Liver (tissue), 9 donors: Measurements from ENCODE around the gene LPP. TPM values are rescaled to one million over a fixed set of nuclear protein-coding genes. Genes with fewer than 3 reads are reported as not detected.

Experiments
- DNase-seq: peaks from one replicate; pipeline ENCODE4 v3.0.0-alpha.2; 2017; ENCODE audit warnings: low spot score
- H3K27ac ChIP-seq, 2 donors: one replicate each; pipeline ENCODE4 v1.7.0; 2013; ENCODE audit warnings: inconsistent platforms in 2 of 2, low read length in 2 of 2, control low read depth in 1 of 2, low read depth in 1 of 2, mild to moderate bottlenecking in 1 of 2
- H3K27me3 ChIP-seq, 4 donors: one replicate each; pipeline versions ENCODE4 v1.6.1 to v1.7.0; 2013; ENCODE audit warnings: low read length in 3 of 4, inconsistent platforms in 1 of 4, mild to moderate bottlenecking in 1 of 4, moderate library complexity in 1 of 4; ENCODE audit not compliant: control insufficient read depth in 4 of 4, insufficient read depth in 4 of 4
- H3K36me3 ChIP-seq, 4 donors: one replicate each; pipeline versions ENCODE4 v1.6.1 to v1.7.0; 2013; ENCODE audit warnings: low read length in 3 of 4, mild to moderate bottlenecking in 3 of 4, low read depth in 1 of 4, moderate library complexity in 1 of 4; ENCODE audit not compliant: control insufficient read depth in 4 of 4, insufficient read depth in 3 of 4
- H3K4me1 ChIP-seq, 4 donors: one replicate each; pipeline versions ENCODE4 v1.6.1 to v1.7.0; 2013; ENCODE audit warnings: low read length in 3 of 4, mild to moderate bottlenecking in 3 of 4, moderate library complexity in 1 of 4; ENCODE audit not compliant: control insufficient read depth in 4 of 4, insufficient read depth in 4 of 4
- H3K4me3 ChIP-seq, 3 donors: one replicate each; pipeline versions ENCODE4 v1.6.1 to v1.7.0; 2013; ENCODE audit warnings: low read length in 3 of 3, control low read depth in 1 of 3, low read depth in 1 of 3, mild to moderate bottlenecking in 1 of 3
- H3K9ac ChIP-seq, 2 donors: one replicate each; pipeline ENCODE4 v1.7.0; 2013; ENCODE audit warnings: low read length in 2 of 2, mild to moderate bottlenecking in 2 of 2, moderate library complexity in 2 of 2, control low read depth in 1 of 2, low read depth in 1 of 2
- H3K9me3 ChIP-seq, 4 donors: one replicate each; pipeline versions ENCODE4 v1.6.1 to v1.7.0; 2013; ENCODE audit warnings: low read length in 3 of 4; ENCODE audit not compliant: control insufficient read depth in 4 of 4
- CTCF ChIP-seq: fragments of 150-350 bp; IDR thresholded peaks from 2 replicates; pipeline ENCODE4 v1.5.1; 2017; ENCODE audit warnings: improper control_type of control experiment, low read depth, low read length; ENCODE audit not compliant: missing input control
- EGR1 ChIP-seq, 2 donors: IDR thresholded peaks; 2 replicates each; pipeline ENCODE4 v1.6.1; 2016 to 2018; ENCODE audit warnings: antibody characterized with exemption in 2 of 2, low read depth in 2 of 2
- FOXA1 ChIP-seq: IDR thresholded peaks from 2 replicates; pipeline ENCODE4 v1.6.1; 2016; ENCODE audit warnings: antibody characterized with exemption
- GABPA ChIP-seq, 2 donors: IDR thresholded peaks in 1 of 2; conservative IDR thresholded peaks in 1 of 2; 2 replicates each; pipeline ENCODE4 v1.6.1; 2016; ENCODE audit warnings: antibody characterized with exemption in 2 of 2, mild to moderate bottlenecking in 1 of 2, moderate library complexity in 1 of 2
- HNF4A ChIP-seq, 2 donors: conservative IDR thresholded peaks; 2 replicates each; pipeline ENCODE4 v1.6.1; 2016; ENCODE audit warnings: antibody characterized with exemption in 2 of 2, mild to moderate bottlenecking in 2 of 2
- HNF4G ChIP-seq: IDR thresholded peaks from 2 replicates; pipeline ENCODE4 v1.6.1; 2016; ENCODE audit warnings: antibody characterized with exemption
- NR2F2 ChIP-seq: IDR thresholded peaks from 2 replicates; pipeline ENCODE4 v1.6.1; 2016; ENCODE audit warnings: antibody characterized with exemption
- RAD21 ChIP-seq, 2 donors: IDR thresholded peaks; 2 replicates each; pipeline ENCODE4 v1.6.1; 2016; ENCODE audit warnings: antibody characterized with exemption in 2 of 2, mild to moderate bottlenecking in 2 of 2
- ZBTB33 ChIP-seq: IDR thresholded peaks from 2 replicates; pipeline ENCODE4 v1.6.1; 2016; ENCODE audit warnings: antibody characterized with exemption
- WGBS: extraction: QIAGEN DNeasy Blood & Tissue Kit; methylation state at CpG from one replicate; pipeline ENCODE4 v1.1.7; 2013; 5-methylcytosine and 5-hydroxymethylcytosine counted together
- polyA plus RNA-seq, 2 donors: library from polyadenylated mRNA; stranded (reverse) in 1 of 2; unstranded in 1 of 2; fragments of 200-250 nt in 1 of 2; fragments of >200 nt in 1 of 2; fragmentation: Nextera tagmentation in 1 of 2; extraction: Ambion mirVana in 1 of 2; gene quantifications; one replicate each; pipeline versions ENCODE4 v1.2.1 to v1.2.3, GENCODE V29; 2013 to 2015
- total RNA-seq, 2 donors: library from RNA; depleted of rRNA; stranded (reverse); fragments of >200 nt; gene quantifications; one replicate each; pipeline ENCODE4 v1.2.3, GENCODE V29; 2014
- TF ChIP-seq, protein P1 (sequence below): IDR thresholded peaks from 2 replicates; pipeline ENCODE4 v1.6.1; 2016; ENCODE audit warnings: antibody characterized with exemption
- donor health status: healthy.
- donor health status: healthy.
- donor health status: healthy.
- donor health status: healthy.
- donor health status: healthy.

Gene LPP
- total and polyA plus RNA-seq, 4 donors = 3.3 to 53.7 (median 28.2) TPM

DNA sequence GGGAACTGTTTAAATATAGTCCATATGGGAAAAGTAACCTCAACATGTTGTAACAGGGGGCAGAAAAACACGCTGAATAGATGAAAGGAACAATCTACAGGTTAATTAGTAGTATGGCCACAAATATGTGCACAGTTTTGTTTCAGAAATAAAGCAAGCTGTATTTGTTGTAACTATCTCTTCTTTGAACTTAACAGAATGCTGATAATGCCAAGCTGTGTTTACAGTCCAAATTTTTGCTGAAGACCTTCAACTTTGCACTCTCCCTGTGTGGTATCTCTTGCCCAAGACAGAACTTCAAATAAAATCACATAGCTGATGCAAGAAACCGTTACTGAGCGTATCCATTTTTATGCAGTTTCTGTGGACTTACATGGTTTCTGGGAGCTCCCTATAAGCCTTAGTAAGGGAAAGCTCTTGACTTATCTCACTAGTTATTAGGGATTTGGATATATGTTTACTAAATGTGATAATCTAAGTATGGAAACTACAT lies 592.4 kb downstream of the LPP start (continued):
- peak; percentile 78 for TF ChIP-seq NR2F2
- peak in 1 of 2 donors; percentile 72 for TF ChIP-seq EGR1 (IDR thresholded peaks at IDR 0.05; ENCODE audit: low read depth in 2 of 2)

GRCh38 chr3:188747489-188747888 lies 593.5 kb downstream of the LPP start:
- no peaks in the 10 kb centered on the region for H3K36me3 ChIP-seq
- H3K4me1 ChIP-seq = peaks cover 11 to 61% (median 47%) of the 10 kb centered on the region in 4 donors
- no peaks in the 10 kb centered on the region for H3K9me3 ChIP-seq
- no peak for DNase-seq
- WGBS = 85% methylated on average over 3 of the region's 3 CpGs
- H3K4me3 ChIP-seq = no peak overlapping the region
- H3K9ac ChIP-seq = no peak overlapping the region
- TF ChIP-seq HNF4A (conservative IDR thresholded peaks at IDR 0.05) = no peak
- no peaks in the 10 kb centered on the region for H3K27me3 ChIP-seq
- H3K27ac ChIP-seq = peak overlapping the region; percentile 71 to 82

DNA sequence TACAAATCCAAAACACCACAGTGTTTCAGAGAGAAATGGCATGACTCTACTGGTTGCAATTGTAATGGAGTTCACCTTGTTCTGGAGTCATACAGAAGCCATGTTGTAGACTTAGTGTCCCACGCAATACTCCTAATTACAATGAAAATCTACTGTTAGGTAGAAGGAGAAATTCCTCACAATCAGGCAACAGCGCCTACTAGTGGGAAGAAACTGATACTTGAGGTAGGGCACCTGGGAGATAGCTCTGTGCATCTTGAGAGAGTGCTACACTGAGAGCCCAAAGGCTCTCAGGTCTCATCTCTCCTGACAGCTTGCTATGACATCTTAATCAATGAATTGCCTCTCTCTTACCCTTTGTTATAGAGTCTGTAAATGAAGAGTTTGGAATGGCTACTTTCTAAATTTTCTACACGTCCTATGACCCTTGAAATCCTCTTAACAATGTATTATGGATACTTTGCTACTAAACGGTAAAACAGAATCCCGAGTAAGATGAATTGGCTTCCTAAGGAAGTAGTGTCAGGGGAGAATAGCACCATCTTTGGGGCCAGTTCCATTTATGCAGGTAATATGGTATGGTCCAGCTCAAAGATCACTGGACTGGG lies 595.2 kb downstream of the LPP start:
- Histone ChIP-seq H3K4me1 (peaks cover 7 to 46% (median 32%) of the 10 kb centered on the region in 4 donors), H3K27me3 (no peaks in the 10 kb centered on the region), H3K27ac (no peak overlapping the region), H3K4me3 (peak overlapping the region in 1 of 3 donors; percentile 1), H3K36me3 (no peaks in the 10 kb centered on the region), H3K9ac (no peak overlapping the region), H3K9me3 (no peaks in the 10 kb centered on the region)
- no peak for DNase-seq
- TF ChIP-seq EGR1 (IDR thresholded peaks at IDR 0.05; ENCODE audit: low read depth in 2 of 2) = no peak
- peak; percentile 26 to 65 for TF ChIP-seq RAD21 (IDR thresholded peaks at IDR 0.05)
- TF ChIP-seq, protein P1, sequence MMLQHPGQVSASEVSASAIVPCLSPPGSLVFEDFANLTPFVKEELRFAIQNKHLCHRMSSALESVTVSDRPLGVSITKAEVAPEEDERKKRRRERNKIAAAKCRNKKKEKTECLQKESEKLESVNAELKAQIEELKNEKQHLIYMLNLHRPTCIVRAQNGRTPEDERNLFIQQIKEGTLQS = no peak
- TF ChIP-seq GABPA (IDR thresholded peaks at IDR 0.05 in 1 of 2, conservative IDR thresholded peaks at IDR 0.05 in 1 of 2) = no peak
- peak; percentile 32 for TF ChIP-seq CTCF
- WGBS = 94% methylated on average over 5 of the region's 5 CpGs

DNA sequence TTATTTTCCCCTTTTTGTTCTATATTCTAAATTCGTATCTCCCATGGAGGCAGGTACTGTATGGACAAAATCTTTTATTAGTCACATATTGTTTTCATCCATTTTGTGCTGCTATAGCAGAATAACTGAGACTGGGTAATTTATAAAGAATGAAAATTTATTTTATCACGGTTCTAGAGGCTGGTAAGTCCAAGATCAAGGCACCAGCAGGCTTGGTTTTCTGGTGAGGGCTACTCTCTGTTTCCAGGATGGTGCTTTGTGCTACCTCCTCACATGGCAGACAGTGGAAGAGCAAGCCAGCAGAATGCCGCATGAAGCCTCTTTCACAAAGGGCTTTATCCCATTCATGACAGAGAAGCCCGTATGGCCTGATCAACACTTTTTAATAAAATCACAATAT lies 595.9 kb downstream of the LPP start:
- TF ChIP-seq CTCF = no peak
- TF ChIP-seq NR2F2 = no peak
- no peak for TF ChIP-seq HNF4G
- TF ChIP-seq ZBTB33 = no peak
- no peak for TF ChIP-seq FOXA1
- Histone ChIP-seq H3K4me3 (no peak overlapping the region), H3K9ac (no peak overlapping the region), H3K36me3 (no peaks in the 10 kb centered on the region), H3K27me3 (no peaks in the 10 kb centered on the region), H3K4me1 (peaks cover 6 to 40% (median 26%) of the 10 kb centered on the region in 4 donors), H3K9me3 (no peaks in the 10 kb centered on the region), H3K27ac (no peak overlapping the region)
- no peak for DNase-seq
- 97% methylated on average over 4 of the region's 4 CpGs for WGBS
